HEK293 (cell line): ENCODE data around the gene MAP1LC3C.

Source experiments
- CTCF ChIA-PET: fragments of 350-600 bp; formaldehyde crosslinking; extraction: SDS; loops from one replicate; lab custom pipeline; 2021; ENCODE audit warnings: antibody characterized with exemption; lab: Yijun Ruan, JAX
- POLR2A ChIA-PET: fragments of 300-600 bp; formaldehyde crosslinking; extraction: SDS; loops from one replicate; lab custom pipeline; 2020; ENCODE audit warnings: antibody characterized with exemption, inconsistent platforms; lab: Yijun Ruan, JAX
- H3K27ac ChIP-seq: fragments of 200-500 bp; sonication (Bioruptor generic); 2 replicates; pipeline ENCODE4 v1.5.1; 2014; ENCODE audit warnings: low read depth, low read length, control low read depth, inconsistent platforms; ENCODE audit errors: extremely low read depth
- H3K36me3 ChIP-seq, 2 experiments: fragments of 200-500 bp in 1 of 2; sonication (Bioruptor generic) in 1 of 2; 1 replicate in 1 of 2; 2 replicates in 1 of 2; pipeline ENCODE4 v1.5.1; 2014 to 2017; ENCODE audit warnings: inconsistent platforms in 2 of 2, low read length in 2 of 2; ENCODE audit not compliant: control insufficient read depth in 2 of 2, insufficient read depth in 1 of 2
- H3K4me1 ChIP-seq: fragments of 200-500 bp; sonication (Bioruptor generic); 2 replicates; pipeline ENCODE4 v1.5.1; 2014; ENCODE audit warnings: mild to moderate bottlenecking, low read length, inconsistent platforms; ENCODE audit not compliant: control insufficient read depth, insufficient read depth
- H3K4me3 ChIP-seq: 2 replicates; pipeline ENCODE4 v1.5.1; 2011; ENCODE audit warnings: low read depth, mild to moderate bottlenecking, control low read depth, low read length, moderate library complexity
- H3K9me3 ChIP-seq: fragments of 200-500 bp; sonication (Bioruptor generic); 2 replicates; pipeline ENCODE4 v1.5.1; 2014; ENCODE audit warnings: low read depth, low read length, inconsistent platforms; ENCODE audit not compliant: control insufficient read depth, insufficient read depth
- MYNN ChIP-seq: fragments of 450-650 bp; formaldehyde crosslinking; IDR thresholded peaks from 2 replicates; pipeline ENCODE4 v1.5.1; 2016; ENCODE audit warnings: missing biosample characterization, missing genetic modification characterization, borderline replicate concordance
- ZBTB21 ChIP-seq: fragments of 450-650 bp; formaldehyde crosslinking; IDR thresholded peaks from 2 replicates; pipeline ENCODE4 v1.5.1; 2017; ENCODE audit warnings: missing biosample characterization, missing genetic modification characterization
- ZBTB7A ChIP-seq: fragments of 450-650 bp; formaldehyde crosslinking; IDR thresholded peaks from 2 replicates; pipeline ENCODE4 v1.5.1; 2016; ENCODE audit warnings: low read depth, missing biosample characterization, missing genetic modification characterization
- ZNF112 ChIP-seq: fragments of 450-650 bp; formaldehyde crosslinking; IDR thresholded peaks from 2 replicates; pipeline ENCODE4 v1.5.0; 2017; ENCODE audit warnings: missing biosample characterization, missing genetic modification characterization
- ZNF121 ChIP-seq: fragments of 450-650 bp; formaldehyde crosslinking; IDR thresholded peaks from 2 replicates; pipeline ENCODE4 v1.5.1; 2016; ENCODE audit warnings: missing biosample characterization, missing genetic modification characterization
- ZNF132 ChIP-seq: fragments of 450-650 bp; formaldehyde crosslinking; IDR thresholded peaks from 2 replicates; pipeline ENCODE4 v1.5.1; 2017; ENCODE audit warnings: missing biosample characterization, missing genetic modification characterization, borderline replicate concordance
- ZNF133 ChIP-seq: fragments of 450-650 bp; formaldehyde crosslinking; IDR thresholded peaks from 2 replicates; pipeline ENCODE4 v1.5.1; 2016; ENCODE audit warnings: missing biosample characterization, missing genetic modification characterization
- ZNF19 ChIP-seq: fragments of 450-650 bp; formaldehyde crosslinking; IDR thresholded peaks from 2 replicates; pipeline ENCODE4; 2016; ENCODE audit warnings: missing biosample characterization, missing genetic modification characterization, low read depth
- ZNF239 ChIP-seq: fragments of 450-650 bp; formaldehyde crosslinking; IDR thresholded peaks from 2 replicates; pipeline ENCODE4 v1.5.1; 2016; ENCODE audit warnings: missing biosample characterization, missing genetic modification characterization
- ZNF600 ChIP-seq: fragments of 450-650 bp; formaldehyde crosslinking; IDR thresholded peaks from 2 replicates; pipeline ENCODE4 v1.5.1; 2016; ENCODE audit warnings: missing biosample characterization, missing genetic modification characterization
- ZNF654 ChIP-seq: fragments of 450-650 bp; formaldehyde crosslinking; IDR thresholded peaks from 2 replicates; pipeline ENCODE4 v1.5.1; 2016; ENCODE audit warnings: low read depth, missing biosample characterization, missing genetic modification characterization
- TF ChIP-seq, protein P1 (sequence below): fragments of 450-650 bp; formaldehyde crosslinking; IDR thresholded peaks from 2 replicates; pipeline ENCODE4 v1.5.1; 2016; ENCODE audit warnings: missing biosample characterization, missing genetic modification characterization
- TF ChIP-seq, protein P2 (sequence below): fragments of 450-650 bp; formaldehyde crosslinking; IDR thresholded peaks from 2 replicates; pipeline ENCODE4 v1.5.1; 2016; ENCODE audit warnings: missing biosample characterization, missing genetic modification characterization, borderline replicate concordance
- TF ChIP-seq, protein P3 (sequence below): fragments of 450-650 bp; formaldehyde crosslinking; IDR thresholded peaks from 2 replicates; pipeline ENCODE4 v1.5.1; 2016; ENCODE audit warnings: missing biosample characterization, missing genetic modification characterization
- TF ChIP-seq, protein P4 (sequence below): fragments of 450-650 bp; formaldehyde crosslinking; IDR thresholded peaks from 2 replicates; pipeline ENCODE4 v1.5.1; 2016; ENCODE audit warnings: missing biosample characterization, missing genetic modification characterization
- TF ChIP-seq, protein P5 (sequence below): sonication (generic); formaldehyde crosslinking; IDR thresholded peaks from 2 replicates; pipeline ENCODE4 v1.8.1; 2022; ENCODE audit warnings: mild to moderate bottlenecking, moderate library complexity, missing genetic modification reagents

Gene MAP1LC3C

DNA sequence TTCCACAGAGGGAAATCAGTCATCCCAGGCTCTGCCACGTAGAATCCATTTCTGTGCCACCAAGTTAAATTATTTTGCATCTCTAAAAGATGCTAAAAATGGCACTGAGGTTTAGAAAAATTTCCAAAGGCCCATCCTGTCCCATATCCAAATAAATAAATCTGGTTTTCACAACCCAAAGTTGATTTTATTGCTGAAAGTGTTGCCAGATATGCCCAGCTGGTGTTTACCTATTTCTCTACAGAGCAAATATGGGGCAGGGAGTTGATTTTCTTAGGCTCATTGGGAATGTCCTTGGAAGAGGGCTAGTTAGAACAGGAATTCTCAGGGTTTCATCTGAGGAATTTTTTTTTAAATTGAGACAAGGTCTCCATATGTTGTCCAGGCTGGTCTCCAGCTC, 19.0 kb downstream of the MAP1LC3C start:
- H3K4me1 ChIP-seq = no peaks in the 10 kb centered on the region
- POLR2A ChIA-PET = no interaction called here
- no peaks in the 10 kb centered on the region for H3K9me3 ChIP-seq
- H3K36me3 ChIP-seq = no peaks in the 10 kb centered on the region
- TF ChIP-seq MYNN (tag by site-specific recombination) = no peak
- TF ChIP-seq ZNF654 (tag by site-specific recombination) = no peak
- no peak for TF ChIP-seq ZNF121 (tag by site-specific recombination)
- TF ChIP-seq, protein P1, sequence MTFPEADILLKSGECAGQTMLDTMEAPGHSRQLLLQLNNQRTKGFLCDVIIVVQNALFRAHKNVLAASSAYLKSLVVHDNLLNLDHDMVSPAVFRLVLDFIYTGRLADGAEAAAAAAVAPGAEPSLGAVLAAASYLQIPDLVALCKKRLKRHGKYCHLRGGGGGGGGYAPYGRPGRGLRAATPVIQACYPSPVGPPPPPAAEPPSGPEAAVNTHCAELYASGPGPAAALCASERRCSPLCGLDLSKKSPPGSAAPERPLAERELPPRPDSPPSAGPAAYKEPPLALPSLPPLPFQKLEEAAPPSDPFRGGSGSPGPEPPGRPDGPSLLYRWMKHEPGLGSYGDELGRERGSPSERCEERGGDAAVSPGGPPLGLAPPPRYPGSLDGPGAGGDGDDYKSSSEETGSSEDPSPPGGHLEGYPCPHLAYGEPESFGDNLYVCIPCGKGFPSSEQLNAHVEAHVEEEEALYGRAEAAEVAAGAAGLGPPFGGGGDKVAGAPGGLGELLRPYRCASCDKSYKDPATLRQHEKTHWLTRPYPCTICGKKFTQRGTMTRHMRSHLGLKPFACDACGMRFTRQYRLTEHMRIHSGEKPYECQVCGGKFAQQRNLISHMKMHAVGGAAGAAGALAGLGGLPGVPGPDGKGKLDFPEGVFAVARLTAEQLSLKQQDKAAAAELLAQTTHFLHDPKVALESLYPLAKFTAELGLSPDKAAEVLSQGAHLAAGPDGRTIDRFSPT (tag by site-specific recombination) = no peak
- TF ChIP-seq ZNF133 (tag by site-specific recombination) = no peak
- TF ChIP-seq ZBTB21 = no peak
- TF ChIP-seq, protein P2, sequence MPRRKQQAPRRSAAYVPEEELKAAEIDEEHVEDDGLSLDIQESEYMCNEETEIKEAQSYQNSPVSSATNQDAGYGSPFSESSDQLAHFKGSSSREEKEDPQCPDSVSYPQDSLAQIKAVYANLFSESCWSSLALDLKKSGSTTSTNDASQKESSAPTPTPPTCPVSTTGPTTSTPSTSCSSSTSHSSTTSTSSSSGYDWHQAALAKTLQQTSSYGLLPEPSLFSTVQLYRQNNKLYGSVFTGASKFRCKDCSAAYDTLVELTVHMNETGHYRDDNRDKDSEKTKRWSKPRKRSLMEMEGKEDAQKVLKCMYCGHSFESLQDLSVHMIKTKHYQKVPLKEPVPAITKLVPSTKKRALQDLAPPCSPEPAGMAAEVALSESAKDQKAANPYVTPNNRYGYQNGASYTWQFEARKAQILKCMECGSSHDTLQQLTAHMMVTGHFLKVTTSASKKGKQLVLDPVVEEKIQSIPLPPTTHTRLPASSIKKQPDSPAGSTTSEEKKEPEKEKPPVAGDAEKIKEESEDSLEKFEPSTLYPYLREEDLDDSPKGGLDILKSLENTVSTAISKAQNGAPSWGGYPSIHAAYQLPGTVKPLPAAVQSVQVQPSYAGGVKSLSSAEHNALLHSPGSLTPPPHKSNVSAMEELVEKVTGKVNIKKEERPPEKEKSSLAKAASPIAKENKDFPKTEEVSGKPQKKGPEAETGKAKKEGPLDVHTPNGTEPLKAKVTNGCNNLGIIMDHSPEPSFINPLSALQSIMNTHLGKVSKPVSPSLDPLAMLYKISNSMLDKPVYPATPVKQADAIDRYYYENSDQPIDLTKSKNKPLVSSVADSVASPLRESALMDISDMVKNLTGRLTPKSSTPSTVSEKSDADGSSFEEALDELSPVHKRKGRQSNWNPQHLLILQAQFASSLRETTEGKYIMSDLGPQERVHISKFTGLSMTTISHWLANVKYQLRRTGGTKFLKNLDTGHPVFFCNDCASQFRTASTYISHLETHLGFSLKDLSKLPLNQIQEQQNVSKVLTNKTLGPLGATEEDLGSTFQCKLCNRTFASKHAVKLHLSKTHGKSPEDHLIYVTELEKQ (tag by site-specific recombination) = no peak
- no peak for TF ChIP-seq ZNF600 (tag by site-specific recombination)
- TF ChIP-seq, protein P3, sequence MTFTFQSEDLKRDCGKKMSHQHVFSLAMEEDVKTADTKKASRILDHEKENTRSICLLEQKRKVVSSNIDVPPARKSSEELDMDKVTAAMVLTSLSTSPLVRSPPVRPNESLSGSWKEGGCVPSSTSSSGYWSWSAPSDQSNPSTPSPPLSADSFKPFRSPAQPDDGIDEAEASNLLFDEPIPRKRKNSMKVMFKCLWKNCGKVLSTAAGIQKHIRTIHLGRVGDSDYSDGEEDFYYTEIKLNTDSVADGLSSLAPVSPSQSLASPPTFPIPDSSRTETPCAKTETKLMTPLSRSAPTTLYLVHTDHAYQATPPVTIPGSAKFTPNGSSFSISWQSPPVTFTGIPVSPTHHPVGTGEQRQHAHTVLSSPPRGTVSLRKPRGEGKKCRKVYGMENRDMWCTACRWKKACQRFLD = no peak
- TF ChIP-seq, protein P4, sequence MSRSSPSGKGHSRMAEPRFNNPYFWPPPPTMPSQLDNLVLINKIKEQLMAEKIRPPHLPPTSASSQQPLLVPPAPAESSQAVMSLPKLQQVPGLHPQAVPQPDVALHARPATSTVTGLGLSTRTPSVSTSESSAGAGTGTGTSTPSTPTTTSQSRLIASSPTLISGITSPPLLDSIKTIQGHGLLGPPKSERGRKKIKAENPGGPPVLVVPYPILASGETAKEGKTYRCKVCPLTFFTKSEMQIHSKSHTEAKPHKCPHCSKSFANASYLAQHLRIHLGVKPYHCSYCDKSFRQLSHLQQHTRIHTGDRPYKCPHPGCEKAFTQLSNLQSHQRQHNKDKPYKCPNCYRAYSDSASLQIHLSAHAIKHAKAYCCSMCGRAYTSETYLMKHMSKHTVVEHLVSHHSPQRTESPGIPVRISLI = no peak
- TF ChIP-seq ZNF112 (tag by site-specific recombination) = no peak
- TF ChIP-seq, protein P5, sequence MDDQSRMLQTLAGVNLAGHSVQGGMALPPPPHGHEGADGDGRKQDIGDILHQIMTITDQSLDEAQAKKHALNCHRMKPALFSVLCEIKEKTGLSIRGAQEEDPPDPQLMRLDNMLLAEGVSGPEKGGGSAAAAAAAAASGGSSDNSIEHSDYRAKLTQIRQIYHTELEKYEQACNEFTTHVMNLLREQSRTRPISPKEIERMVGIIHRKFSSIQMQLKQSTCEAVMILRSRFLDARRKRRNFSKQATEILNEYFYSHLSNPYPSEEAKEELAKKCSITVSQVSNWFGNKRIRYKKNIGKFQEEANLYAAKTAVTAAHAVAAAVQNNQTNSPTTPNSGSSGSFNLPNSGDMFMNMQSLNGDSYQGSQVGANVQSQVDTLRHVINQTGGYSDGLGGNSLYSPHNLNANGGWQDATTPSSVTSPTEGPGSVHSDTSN (CRISPR knock-in tag) = no peak
- TF ChIP-seq ZNF19 (tag by site-specific recombination) = no peak
- no peak for TF ChIP-seq ZBTB7A
- TF ChIP-seq ZNF239 (tag by site-specific recombination) = no peak
- TF ChIP-seq, all 188 proteins: peak for 0
- no peak overlapping the region for H3K27ac ChIP-seq
- no peak overlapping the region for H3K4me3 ChIP-seq
- CTCF ChIA-PET = interaction anchor here (1.2 kb wide), 1 partner anchor 18 kb away, joined by 8 read pairs; the partner anchor contains the start of gene MAP1LC3C

DNA sequence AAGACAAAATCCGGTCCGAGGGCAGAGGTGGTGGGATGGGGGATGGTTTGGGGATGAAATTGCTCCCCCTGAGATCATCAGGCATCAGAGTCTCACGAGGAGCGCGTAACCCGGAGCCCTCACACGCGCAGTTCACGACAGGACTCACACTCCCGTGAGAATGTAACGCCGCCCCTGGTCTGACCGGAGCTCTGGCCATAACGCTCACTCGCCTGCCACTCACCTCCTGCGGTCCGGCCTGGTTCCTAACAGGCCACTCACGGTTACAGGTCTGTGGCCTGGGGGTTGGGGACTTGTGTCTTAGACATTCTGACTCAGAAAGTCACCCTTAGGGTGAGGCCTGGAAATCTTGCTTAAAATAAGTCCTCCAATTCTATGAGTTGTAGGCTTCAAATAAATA, 19.8 kb downstream of the MAP1LC3C start:
- H3K36me3 ChIP-seq = no peaks in the 10 kb centered on the region
- no peak overlapping the region for H3K4me3 ChIP-seq
- POLR2A ChIA-PET = no interaction called here
- CTCF ChIA-PET = interaction anchor here (0.7 to 1.6 kb wide), 3 partner anchors 19 to 83 kb away, joined by 3 to 8 read pairs (median 6); partner anchors contain the start of gene MAP1LC3C
- TF ChIP-seq ZNF132 = no peak
- no peak overlapping the region for H3K27ac ChIP-seq
- no peaks in the 10 kb centered on the region for H3K4me1 ChIP-seq
- H3K9me3 ChIP-seq = no peaks in the 10 kb centered on the region
